Activated CD4-positive, alpha-beta T cell treated with anti-CD3 and anti-CD28 coated beads, Interleukin-2, amount 50 U/mL, for 1 hour (primary cell): Measurements from ENCODE around the gene CFAP92.
A peak's percentile ranks its signal among the peaks of the same experiment; 100 is the strongest.

Source experiments
- DNase-seq: peaks from one replicate; pipeline ENCODE4 v3.0.0-alpha.2; 2020

CFAP92 gene

DNA sequence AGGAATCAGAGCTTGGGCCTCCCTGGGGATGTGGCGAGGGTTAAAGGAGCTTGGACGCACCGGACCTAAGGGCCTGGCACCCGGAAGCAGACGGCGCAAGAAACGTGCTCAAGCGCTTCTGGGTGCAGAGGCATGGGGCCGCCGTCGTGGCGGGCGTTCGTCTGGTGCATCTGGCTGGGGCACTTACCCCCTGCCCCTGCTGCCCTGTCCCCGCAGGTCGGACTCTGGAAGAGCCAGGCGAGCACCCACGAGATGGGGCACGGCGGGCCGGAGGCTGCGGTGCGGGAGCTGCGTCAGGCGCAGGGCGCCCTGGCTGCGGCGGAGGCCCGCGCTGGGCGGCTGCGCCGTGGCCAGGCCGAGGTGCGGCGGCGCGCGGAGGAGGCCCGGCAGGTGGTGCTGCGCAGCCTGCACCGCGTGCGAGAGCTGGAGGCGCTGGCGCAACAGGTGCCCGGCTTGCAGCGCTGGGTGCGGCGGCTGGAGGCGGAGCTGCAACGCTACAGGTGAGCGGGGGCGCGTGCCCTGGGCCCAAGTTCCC is 9.8 kb upstream of the CFAP92 start:
- peak; percentile 55 for DNase-seq

DNA sequence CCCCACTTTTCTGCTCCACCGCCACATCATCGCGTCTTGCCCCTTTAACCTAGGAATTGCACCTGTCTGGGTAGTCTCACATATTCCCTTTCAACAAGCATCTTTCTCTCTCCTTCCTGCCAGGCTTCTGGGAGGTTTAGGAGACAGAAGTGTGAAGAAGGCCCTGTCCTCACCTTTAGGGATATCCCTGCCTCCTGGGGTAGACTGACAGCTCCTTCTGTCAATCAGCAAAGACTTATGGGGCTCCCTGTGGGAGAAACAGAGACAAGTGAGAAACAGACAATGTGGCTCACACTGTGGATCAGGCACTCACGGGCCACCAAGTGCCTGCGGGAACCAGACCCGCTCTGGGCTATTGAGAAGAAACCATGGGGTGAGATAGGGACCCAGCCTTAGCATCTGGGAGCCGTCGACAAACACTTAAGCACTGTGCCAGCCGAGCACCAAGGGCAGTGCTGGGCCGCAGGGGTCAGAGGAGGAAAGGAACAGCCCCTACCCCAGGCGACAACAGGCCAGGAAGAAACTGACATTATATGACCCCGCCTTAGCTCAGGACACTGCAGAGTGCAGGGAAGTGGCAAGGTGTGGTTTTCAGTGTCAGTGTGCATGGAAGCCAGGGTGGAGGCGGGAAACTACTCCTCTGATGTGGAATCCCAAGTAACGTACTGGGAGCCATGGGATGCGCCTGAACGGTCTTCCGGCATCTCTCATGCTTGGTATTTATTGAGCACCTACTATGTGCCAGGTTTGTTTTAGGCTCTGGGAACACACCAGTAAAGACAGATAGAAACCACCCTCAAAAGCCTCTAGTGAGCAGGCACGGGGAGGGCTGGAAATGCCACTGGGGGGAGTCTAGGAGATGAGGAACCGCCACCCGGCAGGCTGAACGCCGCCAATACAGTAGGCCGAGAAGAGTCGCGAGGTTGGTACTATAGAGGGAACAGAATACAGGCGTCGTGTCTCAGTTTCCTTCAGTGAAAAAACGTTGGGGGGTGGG is 9.0 kb upstream of the CFAP92 start:
- DNase-seq = no peak

DNA sequence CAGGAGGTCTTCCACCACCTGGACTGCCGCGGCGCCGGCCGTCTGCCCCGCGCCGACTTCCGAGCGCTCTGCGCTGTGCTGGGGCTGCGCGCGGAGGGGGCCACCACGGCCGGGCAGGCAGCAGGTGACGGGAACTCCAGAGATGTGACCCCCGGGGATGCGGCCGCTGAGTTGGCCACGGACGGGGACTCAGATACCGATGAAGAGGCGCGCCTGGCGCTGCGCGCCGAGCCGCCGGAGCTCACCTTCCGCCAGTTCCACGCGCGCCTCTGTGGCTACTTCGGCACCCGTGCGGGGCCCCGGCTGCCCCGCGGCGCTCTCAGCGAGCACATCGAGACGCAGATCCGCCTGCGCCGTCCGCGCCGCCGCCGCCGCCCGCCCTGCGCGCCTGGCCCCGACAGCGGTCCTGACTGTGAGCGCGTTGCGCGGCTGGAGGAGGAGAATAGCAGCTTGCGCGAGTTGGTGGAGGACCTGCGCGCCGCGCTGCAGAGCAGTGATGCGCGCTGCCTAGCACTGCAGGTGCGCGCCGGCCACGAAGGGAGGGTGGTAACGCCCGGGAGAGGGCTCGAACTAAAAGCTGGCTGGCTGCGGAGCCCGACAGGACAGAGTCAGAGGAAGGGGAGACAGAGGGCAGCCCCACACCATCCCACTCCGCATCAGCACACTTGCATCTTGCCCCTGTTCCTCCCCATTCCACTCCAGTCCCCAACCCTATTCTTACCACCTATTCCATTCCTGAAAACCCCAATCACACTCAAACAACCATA is 8.1 kb upstream of the CFAP92 start:
- peak; percentile 21 for DNase-seq

GRCh38 chr3:129001101-129001805 is 7.4 kb upstream of the CFAP92 start, which contains the start of gene EFCC1:
Gene EFCC1 (plus strand): TSS chr3:129001304. CDS start chr3:129001629, 325 bp downstream.
- no peak for DNase-seq

GRCh38 chr3:129000742-129001100 is 6.8 kb upstream of the CFAP92 start:
- DNase-seq = no peak

DNA sequence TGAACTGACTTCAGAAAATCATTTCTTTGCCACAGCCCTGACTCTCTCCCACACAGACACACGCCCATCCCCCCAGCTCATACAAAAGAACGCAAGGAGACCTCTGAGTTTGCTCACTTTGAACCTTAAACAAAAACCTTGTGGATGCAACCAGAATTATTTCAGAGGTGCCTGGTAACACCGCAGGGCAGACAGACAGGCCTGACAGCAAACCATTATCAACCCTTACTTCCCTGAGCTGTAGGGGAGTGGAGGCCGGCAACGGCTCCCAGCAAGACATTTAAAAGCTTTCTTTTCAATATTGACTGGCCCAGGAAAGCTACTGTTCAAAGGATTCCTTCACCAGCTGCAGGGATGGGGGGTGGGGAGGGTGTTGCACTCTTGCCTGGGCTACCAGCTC is 5.2 kb upstream of the CFAP92 start:
- DNase-seq = no peak

DNA sequence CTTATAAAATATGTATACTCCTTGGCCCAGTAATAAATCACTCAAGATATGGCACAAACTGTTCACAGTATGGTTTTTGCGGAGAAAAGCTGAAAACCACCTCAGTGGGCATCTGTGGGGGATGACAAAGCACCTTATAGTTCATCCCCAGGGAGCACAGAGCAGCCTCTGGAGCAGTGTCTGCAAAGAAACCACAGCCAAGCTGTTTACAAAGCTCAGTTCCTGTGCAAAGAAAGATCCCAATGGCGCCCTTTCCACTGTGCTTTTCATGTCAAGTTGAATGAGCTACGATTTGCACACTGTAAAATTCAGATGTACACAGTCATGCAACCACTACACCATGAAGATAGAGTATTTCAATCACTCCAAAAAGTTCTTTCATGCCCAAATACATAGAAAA is 4.7 kb upstream of the CFAP92 start:
- no peak for DNase-seq

DNA sequence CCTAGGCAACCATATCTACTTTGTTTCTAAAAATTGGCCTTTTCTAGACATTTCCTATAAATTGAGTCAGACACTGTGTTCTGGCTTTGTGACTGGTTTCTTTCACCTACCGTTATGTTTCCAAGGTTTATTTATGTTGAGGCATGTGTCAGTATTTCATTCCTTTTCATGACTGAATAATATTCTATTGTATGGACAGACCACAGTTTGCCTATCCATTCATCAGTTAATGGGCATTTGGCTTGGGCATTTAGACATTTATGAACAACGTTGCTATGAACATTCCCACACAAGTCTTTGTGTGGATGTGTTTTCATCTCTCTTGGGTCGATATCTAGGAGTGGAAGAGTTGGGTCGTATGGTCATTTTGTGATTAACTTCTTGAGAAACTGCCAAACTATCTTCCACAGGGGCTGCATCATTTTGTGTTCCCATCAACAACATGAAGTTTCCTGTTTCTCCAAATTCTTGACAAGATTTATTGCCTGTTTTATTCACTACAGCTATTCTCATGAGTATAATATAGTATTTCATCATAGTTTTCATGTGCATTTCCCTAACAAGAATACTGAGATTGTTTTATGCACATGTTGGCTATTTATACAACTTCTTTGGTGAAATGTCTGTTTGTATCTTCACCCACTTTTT is 3.7 kb upstream of the CFAP92 start:
- DNase-seq = no peak

GRCh38 chr3:128996726-128997125 is 2.9 kb upstream of the CFAP92 start:
- DNase-seq = no peak

DNA sequence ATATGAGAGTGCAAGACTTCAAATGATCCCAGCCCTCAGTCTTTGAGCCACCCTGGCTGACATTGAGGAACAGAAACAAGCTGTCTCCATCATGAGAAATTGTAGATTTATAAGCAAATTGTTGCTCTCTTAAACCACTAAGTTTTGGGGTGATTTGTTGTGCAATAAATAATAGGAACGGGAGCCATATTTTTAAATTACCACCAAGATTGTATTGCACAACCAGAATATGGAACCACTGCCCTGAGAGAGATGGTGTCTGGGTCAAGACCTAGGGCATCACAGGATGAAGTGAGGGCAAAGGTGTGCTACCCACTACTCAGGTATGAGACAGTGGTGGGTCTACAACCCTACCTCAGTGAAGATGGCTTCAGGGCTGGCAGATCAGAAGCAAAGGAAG is 2.3 kb upstream of the CFAP92 start:
- DNase-seq = no peak

GRCh38 chr3:128995737-128996136 is 1.9 kb upstream of the CFAP92 start:
- no peak for DNase-seq

- no peak for DNase-seq
These were observed 988 bp upstream of the CFAP92 start for GRCh38 chr3:128994581-128995546.

DNA sequence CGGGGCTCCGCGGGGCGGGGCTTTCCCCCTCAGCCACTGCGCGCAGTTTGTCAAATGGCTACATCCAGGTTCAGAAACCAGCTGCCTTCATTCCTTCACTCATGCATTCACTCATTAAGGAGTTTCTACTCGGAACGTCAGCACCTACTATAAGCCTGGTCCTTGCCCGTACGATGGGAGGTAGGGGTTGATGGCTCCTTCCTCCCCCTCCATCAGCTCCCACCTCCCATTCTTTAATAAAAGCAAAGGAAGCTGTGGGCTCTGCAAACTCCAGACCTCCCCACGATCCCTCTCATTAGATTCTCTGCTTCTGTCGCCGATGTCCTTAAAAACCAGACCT is 267 bp upstream of the CFAP92 start:
- DNase-seq = no peak

DNA sequence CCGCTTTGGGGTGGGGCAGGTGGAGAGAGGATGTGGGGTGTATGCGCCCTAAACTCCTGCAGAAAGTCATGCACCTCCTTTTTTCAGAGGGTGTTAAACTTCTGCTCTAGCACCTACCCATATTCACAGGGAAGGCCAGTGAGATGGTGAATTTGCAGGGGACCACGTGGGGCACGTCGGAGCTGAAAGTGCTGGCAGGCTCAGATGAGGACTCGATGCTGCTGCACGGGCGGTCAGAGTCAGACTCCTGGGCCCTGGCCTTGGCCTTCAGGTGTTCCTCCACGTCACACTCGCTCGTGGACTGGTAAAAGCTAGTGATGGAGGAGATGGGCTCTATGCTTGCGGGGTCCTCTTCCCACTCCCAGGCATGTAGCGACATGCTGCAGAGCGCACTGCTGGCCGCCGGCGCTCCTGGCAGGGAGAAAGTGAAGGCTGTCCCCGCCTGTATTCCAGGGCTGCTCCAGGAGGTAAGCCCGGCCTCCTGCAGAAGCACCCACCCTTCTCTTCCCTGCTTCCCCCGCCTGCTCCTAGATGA is 883 bp downstream of the CFAP92 start:
- DNase-seq = no peak

- DNase-seq = no peak
These were observed 2.5 kb downstream of the CFAP92 start for GRCh38 chr3:128991355-128991895.

DNA sequence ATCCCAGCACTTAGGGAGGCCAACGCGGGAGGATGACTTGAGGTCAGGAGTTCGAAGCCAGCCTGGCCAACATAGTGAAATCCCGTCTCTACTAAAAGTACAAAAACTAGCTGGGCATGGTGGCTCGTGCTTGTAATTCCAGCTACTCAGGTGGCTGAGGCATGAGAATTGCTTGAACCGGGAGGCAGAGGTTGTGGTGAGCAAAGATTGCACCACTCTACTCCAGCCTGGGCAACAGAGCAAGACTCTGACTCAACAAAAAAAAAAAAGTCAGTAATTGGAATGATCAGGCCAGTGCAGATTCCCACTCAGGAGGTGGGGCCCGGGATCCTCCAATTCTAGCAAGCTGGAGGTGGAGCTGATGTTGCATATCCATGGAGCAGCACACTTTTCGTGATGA is 5.6 kb downstream of the CFAP92 start:
- DNase-seq = no peak

DNA sequence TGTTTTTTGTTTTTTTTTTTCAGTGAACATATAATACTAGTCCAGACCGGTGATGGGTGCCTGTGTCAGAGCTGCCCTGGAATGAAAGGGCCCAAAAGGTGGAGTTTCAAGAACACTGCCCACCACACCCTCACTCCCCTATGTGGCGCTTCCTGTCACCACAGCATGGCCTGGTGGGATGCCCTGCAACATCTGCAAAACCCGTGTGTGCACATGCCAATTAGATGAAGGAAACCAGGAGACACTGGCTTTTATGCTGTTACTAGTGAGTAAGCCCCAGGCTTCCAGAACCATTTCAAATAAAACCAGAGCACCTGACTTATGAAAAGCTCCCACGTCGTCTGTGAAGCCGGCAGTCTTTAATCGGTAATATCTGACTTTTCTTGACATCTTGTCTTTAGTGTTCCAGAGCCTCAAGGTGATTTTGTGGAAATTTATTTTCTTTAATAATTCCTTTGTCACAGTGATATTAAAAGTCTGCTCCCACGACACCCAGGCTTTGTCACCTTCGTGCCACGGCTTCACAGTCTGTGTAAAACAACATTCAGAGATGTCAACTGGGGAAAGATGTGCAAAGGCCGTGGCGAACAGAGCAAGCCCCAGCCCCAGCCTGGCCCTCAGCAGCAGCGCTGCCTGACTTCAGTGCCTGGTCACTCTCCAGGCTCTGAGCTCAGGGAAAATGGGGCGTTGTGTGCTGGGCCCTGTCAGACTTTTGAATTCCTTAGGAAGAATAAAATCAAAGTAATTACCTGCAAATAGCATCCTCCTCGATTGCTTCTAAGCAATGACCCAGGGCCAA is 6.4 kb downstream of the CFAP92 start:
- no peak for DNase-seq

DNA sequence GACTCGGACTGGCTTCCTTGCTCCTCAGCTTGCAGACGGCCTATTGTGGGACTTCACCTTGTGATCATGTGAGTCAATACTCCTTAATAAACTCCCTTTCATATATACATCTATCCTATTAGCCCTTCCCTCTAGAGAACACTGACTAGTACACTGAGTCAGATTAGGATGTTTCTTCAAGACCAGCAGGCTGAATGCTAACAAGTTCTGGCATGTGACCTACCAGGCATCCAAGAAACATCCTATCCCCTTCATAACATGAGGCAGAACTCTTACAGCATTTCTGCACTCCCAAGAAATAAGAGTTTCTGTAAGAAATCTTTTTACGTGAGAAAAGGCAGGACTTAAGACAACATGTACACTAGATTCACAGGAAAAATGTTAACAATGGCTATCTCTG is 9.3 kb downstream of the CFAP92 start:
- DNase-seq = no peak

DNA sequence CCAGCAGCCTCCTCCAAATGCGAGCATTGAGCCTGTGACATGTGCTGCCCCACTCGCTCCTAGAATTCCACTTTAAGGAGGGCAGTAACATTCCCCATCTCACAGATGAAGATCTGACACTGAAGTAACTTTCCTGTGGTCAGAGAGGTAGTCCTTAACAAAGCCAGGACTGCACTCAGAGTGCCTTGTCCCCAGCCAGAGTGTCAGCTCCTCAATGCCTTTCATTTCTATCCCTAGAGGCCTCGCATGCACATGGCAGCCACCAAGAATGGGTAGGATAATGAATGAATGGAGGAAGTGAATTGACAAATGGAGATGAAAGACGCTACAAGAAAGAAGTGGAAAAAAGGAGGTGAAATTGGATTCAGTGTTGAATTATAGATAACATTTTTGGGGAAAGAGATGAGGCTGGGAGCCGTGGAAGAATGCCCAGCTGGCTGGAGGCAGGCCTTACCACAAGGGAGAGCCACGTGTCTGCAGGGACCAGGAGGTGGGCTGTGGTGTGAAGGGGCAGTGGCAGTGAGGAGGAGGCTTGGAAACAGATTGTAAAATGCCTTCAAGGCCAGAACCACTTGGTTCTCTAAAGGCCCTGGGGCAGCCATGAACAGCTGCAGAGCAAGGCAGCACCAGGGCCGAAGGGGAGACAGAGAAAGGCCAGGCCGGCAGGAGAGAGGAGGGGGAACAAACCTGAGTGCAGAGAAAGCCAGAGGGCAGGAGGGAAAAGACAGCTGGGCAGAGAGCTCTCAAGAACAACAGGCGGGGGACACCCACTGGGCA is 10.4 kb downstream of the CFAP92 start:
- DNase-seq = no peak
